KMS-11 (cell line): Measurements from ENCODE around the gene ZNF646.

Source experiments
- H2AFZ ChIP-seq: fragments of 200-600 bp; sonication (generic); 2 replicates; pipeline ENCODE4 v1.6.1; 2016; ENCODE audit warnings: antibody characterized with exemption, mixed run types, low read depth
- H3K27ac ChIP-seq: fragments of 200-600 bp; sonication (generic); 2 replicates; pipeline ENCODE4 v1.6.1; 2016; ENCODE audit warnings: mild to moderate bottlenecking, mixed run types
- H3K27me3 ChIP-seq: fragments of 200-600 bp; sonication (generic); 2 replicates; pipeline ENCODE4 v1.6.1; 2017; ENCODE audit warnings: mild to moderate bottlenecking, low read depth, mixed run types, moderate library complexity; ENCODE audit not compliant: insufficient read depth
- H3K36me3 ChIP-seq: fragments of 200-600 bp; sonication (generic); 2 replicates; pipeline ENCODE4 v1.6.1; 2017; ENCODE audit warnings: mild to moderate bottlenecking, mixed run types; ENCODE audit not compliant: insufficient read depth
- H3K4me1 ChIP-seq: fragments of 200-600 bp; sonication (generic); 2 replicates; pipeline ENCODE4 v1.6.1; 2016; ENCODE audit warnings: mild to moderate bottlenecking, low read depth, mixed run types; ENCODE audit not compliant: poor library complexity, severe bottlenecking
- H3K4me2 ChIP-seq: fragments of 200-600 bp; sonication (generic); 2 replicates; pipeline ENCODE4 v1.7.0; 2016; ENCODE audit warnings: mild to moderate bottlenecking, mixed run types
- H3K4me3 ChIP-seq: fragments of 200-600 bp; sonication (generic); IDR thresholded peaks from 2 replicates; pipeline ENCODE4 v1.6.1; 2017; ENCODE audit warnings: low read depth, low read length, mixed read lengths; ENCODE audit not compliant: insufficient read depth
- H3K79me2 ChIP-seq: fragments of 200-600 bp; sonication (generic); 2 replicates; pipeline ENCODE4 v1.6.1; 2016; ENCODE audit warnings: low read depth, mixed run types; ENCODE audit not compliant: insufficient read depth
- H3K9ac ChIP-seq: fragments of 200-600 bp; sonication (generic); 2 replicates; pipeline ENCODE4 v1.6.1; 2016; ENCODE audit warnings: mild to moderate bottlenecking, mixed run types
- H4K20me1 ChIP-seq: fragments of 200-600 bp; sonication (generic); 2 replicates; pipeline ENCODE4 v1.6.1; 2016; ENCODE audit warnings: mild to moderate bottlenecking, mixed run types; ENCODE audit not compliant: insufficient read depth
- TF ChIP-seq, protein P1 (sequence below): fragments of 200-600 bp; sonication (generic); conservative IDR thresholded peaks from 2 replicates; pipeline ENCODE4 v1.6.1; 2017; ENCODE audit warnings: low read depth, mild to moderate bottlenecking, antibody characterized with exemption, low read length, moderate library complexity, mixed read lengths

The ZNF646 gene

DNA sequence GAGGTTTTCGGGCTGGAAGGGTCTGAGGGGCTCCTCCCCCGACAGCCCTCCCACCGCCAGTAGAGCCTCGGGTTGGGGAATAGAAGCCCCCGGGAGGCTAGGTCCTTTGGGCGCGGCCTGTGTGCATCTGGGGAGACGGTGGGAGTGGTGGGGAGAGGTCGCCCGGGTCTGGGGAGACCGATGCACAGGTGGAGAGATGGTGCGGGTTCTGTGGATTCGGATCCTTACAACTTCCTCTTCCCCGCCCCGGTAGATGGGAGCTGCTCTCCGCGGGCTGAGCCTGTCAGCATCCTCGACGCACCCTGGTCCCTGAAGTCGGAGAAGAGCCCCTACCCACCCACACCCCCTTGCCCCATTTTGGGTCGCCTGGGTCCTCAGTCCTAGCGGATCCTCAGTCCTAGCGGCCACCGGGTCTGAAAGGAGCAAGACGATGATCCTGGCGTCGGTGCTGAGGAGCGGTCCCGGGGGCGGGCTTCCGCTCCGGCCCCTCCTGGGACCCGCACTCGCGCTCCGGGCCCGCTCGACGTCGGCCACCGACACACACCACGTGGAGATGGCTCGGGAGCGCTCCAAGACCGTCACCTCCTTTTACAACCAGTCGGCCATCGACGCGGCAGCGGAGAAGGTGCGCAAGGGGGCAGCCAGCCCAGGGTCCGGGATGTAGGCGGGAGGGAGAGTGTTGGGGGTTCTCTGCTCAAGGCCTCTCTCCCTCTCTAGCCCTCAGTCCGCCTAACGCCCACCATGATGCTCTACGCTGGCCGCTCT is 34.8 kb downstream of the ZNF646 start:
- TF ChIP-seq, protein P1, sequence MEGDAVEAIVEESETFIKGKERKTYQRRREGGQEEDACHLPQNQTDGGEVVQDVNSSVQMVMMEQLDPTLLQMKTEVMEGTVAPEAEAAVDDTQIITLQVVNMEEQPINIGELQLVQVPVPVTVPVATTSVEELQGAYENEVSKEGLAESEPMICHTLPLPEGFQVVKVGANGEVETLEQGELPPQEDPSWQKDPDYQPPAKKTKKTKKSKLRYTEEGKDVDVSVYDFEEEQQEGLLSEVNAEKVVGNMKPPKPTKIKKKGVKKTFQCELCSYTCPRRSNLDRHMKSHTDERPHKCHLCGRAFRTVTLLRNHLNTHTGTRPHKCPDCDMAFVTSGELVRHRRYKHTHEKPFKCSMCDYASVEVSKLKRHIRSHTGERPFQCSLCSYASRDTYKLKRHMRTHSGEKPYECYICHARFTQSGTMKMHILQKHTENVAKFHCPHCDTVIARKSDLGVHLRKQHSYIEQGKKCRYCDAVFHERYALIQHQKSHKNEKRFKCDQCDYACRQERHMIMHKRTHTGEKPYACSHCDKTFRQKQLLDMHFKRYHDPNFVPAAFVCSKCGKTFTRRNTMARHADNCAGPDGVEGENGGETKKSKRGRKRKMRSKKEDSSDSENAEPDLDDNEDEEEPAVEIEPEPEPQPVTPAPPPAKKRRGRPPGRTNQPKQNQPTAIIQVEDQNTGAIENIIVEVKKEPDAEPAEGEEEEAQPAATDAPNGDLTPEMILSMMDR = no peak
- H2AFZ ChIP-seq = peak overlapping the region; percentile 75
- H3K9ac ChIP-seq = peak overlapping the region; percentile 87
- no peaks in the 10 kb centered on the region for H4K20me1 ChIP-seq
- H3K4me1 ChIP-seq = peaks cover 21% of the 10 kb centered on the region
- H3K79me2 ChIP-seq = peaks cover 14% of the 10 kb centered on the region; the same call in 1 of the 2 replicates
- H3K4me2 ChIP-seq = peak overlapping the region; percentile 98
- H3K27ac ChIP-seq = peak overlapping the region; percentile 87
- H3K4me3 ChIP-seq = no peak overlapping the region
- H3K27me3 ChIP-seq = no peaks in the 10 kb centered on the region
- H3K36me3 ChIP-seq = no peaks in the 10 kb centered on the region

GRCh38 chr16:31109622-31110021 is 35.4 kb downstream of the ZNF646 start:
- peaks cover 14% of the 10 kb centered on the region; the same call in 1 of the 2 replicates for H3K79me2 ChIP-seq
- no peak overlapping the region for H3K4me3 ChIP-seq
- H2AFZ ChIP-seq = no peak overlapping the region
- peak overlapping the region; percentile 98; the same call in 1 of the 2 replicates for H3K4me2 ChIP-seq
- peaks cover 21% of the 10 kb centered on the region for H3K4me1 ChIP-seq
- no peaks in the 10 kb centered on the region for H3K27me3 ChIP-seq
- TF ChIP-seq, protein P1 = no peak
- no peak overlapping the region for H3K9ac ChIP-seq
- H4K20me1 ChIP-seq = no peaks in the 10 kb centered on the region
- H3K27ac ChIP-seq = no peak overlapping the region
- H3K36me3 ChIP-seq = no peaks in the 10 kb centered on the region

- Histone ChIP-seq H3K9ac (no peak overlapping the region), H3K4me1 (peaks cover 21% of the 10 kb centered on the region), H3K4me2 (no peak overlapping the region), H3K27ac (no peak overlapping the region), H2AFZ (no peak overlapping the region), H4K20me1 (no peaks in the 10 kb centered on the region), H3K36me3 (no peaks in the 10 kb centered on the region), H3K4me3 (no peak overlapping the region), H3K27me3 (no peaks in the 10 kb centered on the region), H3K79me2 (peaks cover 14% of the 10 kb centered on the region; the same call in 1 of the 2 replicates)
- TF ChIP-seq, protein P1 = no peak
Observed at GRCh38 chr16:31110106-31111034, 36.1 kb downstream of the ZNF646 start.

DNA sequence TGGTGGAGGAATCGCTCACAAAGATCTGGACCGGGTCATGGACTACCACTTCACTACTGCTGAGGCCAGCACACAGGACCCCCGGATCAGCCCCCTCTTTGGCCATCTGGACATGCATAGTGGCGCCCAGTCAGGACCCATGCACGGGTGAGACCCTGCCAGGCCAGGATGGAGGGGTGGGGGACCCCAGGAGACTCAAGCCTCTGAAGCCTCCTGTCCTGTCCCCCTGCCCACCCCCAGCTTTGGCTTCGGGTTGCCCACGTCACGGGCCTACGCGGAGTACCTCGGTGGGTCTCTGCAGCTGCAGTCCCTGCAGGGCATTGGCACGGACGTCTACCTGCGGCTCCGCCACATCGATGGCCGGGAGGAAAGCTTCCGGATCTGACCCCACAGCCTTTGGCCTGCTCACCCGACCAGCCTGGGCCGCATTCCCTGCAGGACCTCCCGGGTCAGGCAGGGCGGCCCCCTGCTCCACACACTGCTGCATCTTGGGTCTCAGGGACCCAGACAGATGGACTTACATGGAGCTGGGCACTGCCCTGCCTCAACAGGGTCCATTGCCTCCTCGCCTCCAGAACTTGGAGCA is 37.8 kb downstream of the ZNF646 start:
- no peak overlapping the region for H3K4me3 ChIP-seq
- TF ChIP-seq, protein P1 = no peak
- H3K4me2 ChIP-seq = no peak overlapping the region
- no peaks in the 10 kb centered on the region for H4K20me1 ChIP-seq
- H3K36me3 ChIP-seq = no peaks in the 10 kb centered on the region
- H2AFZ ChIP-seq = no peak overlapping the region
- peaks cover 14% of the 10 kb centered on the region for H3K79me2 ChIP-seq
- peaks cover 9% of the 10 kb centered on the region for H3K4me1 ChIP-seq
- no peak overlapping the region for H3K27ac ChIP-seq
- H3K9ac ChIP-seq = no peak overlapping the region
- H3K27me3 ChIP-seq = no peaks in the 10 kb centered on the region
